Right lobe of liver (tissue), 6 donors: ENCODE results near the gene ADAMTS20. TPM values are rescaled to one million over a fixed set of nuclear protein-coding genes. Genes with fewer than 3 reads are reported as not detected.

Source experiments
- ATAC-seq, 4 donors: fragments of 200-7000 bp; cut with Tn5 transposase; one replicate each; pipeline ENCODE4 v1.9.1; 2020; ENCODE audit warnings: mild to moderate bottlenecking in 4 of 4, moderate library complexity in 4 of 4
- DNase-seq, 3 donors: peaks; one replicate each; pipeline ENCODE4 v3.0.0-alpha.2; 2020
- H3K27ac ChIP-seq, 3 donors: fragments of 200-600 bp; one replicate each; pipeline ENCODE4 v1.8.0; 2022
- H3K27me3 ChIP-seq, 2 donors: fragments of 200-600 bp; one replicate each; pipeline ENCODE4 v1.8.0; 2022
- H3K36me3 ChIP-seq, 4 donors: fragments of 200-600 bp; sonication (generic) in 1 of 4; one replicate each; pipeline versions ENCODE4 v1.5.1 to v1.8.0; 2017 to 2022; ENCODE audit warnings: control low read depth in 1 of 4
- H3K4me1 ChIP-seq, 4 donors: fragments of 200-600 bp; sonication (generic) in 1 of 4; one replicate each; pipeline versions ENCODE4 v1.5.1 to v1.8.0; 2017 to 2022; ENCODE audit warnings: control low read depth in 1 of 4
- H3K4me3 ChIP-seq, 3 donors: fragments of 200-600 bp; one replicate each; pipeline ENCODE4 v1.8.0; 2022
- H3K9me3 ChIP-seq, 4 donors: fragments of 200-600 bp; sonication (generic) in 1 of 4; one replicate each; pipeline versions ENCODE4 v1.5.1 to v1.8.0; 2017 to 2022; ENCODE audit warnings: control low read depth in 1 of 4
- CTCF ChIP-seq, 4 donors: fragments of 200-600 bp in 3 of 4; fragments of 450-650 bp in 1 of 4; IDR thresholded peaks; one replicate each; pipeline versions ENCODE4 v1.5.1 to v1.8.0; 2016 to 2022; ENCODE audit warnings: antibody characterized with exemption in 4 of 4, mild to moderate bottlenecking in 2 of 4
- POLR2A ChIP-seq: fragments of 450-650 bp; IDR thresholded peaks from one replicate; pipeline ENCODE4 v1.6.1; 2017; ENCODE audit warnings: antibody characterized with exemption, mild to moderate bottlenecking
- WGBS: methylation state at CpG from one replicate; pipeline ENCODE4 v1.1.6; 2018; ENCODE audit warnings: low coverage, low lambda C conversion rate; ENCODE audit not compliant: insufficient coverage; ENCODE audit errors: missing lambda C conversion rate; 5-methylcytosine and 5-hydroxymethylcytosine counted together
- intact Hi-C, 2 donors: fragments of 100-400 bp; cut with DNase I; formaldehyde crosslinking; loops; one replicate each; pipeline versions ENCODE4 v1.11.2 to v1.14.1; 2022
- total RNA-seq, 6 experiments: library from RNA; depleted of rRNA in 2 of 6; stranded (reverse); fragments of >200 nt in 2 of 6; fragmentation: NEBNext Ultra II Directional in 3 of 6; extraction: Animal tissue kit (Norgen Biotek cat#: 25700) in 3 of 6; gene quantifications; one replicate each; pipeline versions ENCODE4 v1.1.0 to v1.2.4, GENCODE V29; 2016 to 2023
- donor health status: DM: no; HTN: yes; CAD: no.
- donor health status: DM: no; HTN: no; CAD: no.
- donor health status: DM: no; HTN: no; CAD: no.
- donor health status: DM: no; HTN: yes; CAD: no.
- donor health status: DM: no; HTN: yes; CAD: no.

The ADAMTS20 gene
- total RNA-seq, 6 experiments from 2014 or later: not detected

- intact Hi-C loops: no loop called here
- WGBS: 82% methylated on average over 3 of the region's 3 CpGs
- no peak for ATAC-seq
Measured at GRCh38 chr12:43425361-43425760, 126.6 kb downstream of the ADAMTS20 start.

GRCh38 chr12:43416981-43417380 is 135.0 kb downstream of the ADAMTS20 start:
- no peaks in the 10 kb centered on the region for H3K9me3 ChIP-seq
- no peak for ATAC-seq
- H3K4me1 ChIP-seq: no peaks in the 10 kb centered on the region
- no peaks in the 10 kb centered on the region for H3K27me3 ChIP-seq
- intact Hi-C loops: no loop called here
- no peak for DNase-seq
- no peak overlapping the region for H3K27ac ChIP-seq
- H3K36me3 ChIP-seq: no peaks in the 10 kb centered on the region
- H3K4me3 ChIP-seq: no peak overlapping the region
- TF ChIP-seq POLR2A: no peak
- TF ChIP-seq CTCF (IDR thresholded peaks at IDR 0.05): no peak

More at GRCh38 chr12:43425361-43425760, 126.6 kb downstream of the ADAMTS20 start:
- H3K27ac ChIP-seq: no peak overlapping the region
- no peak for TF ChIP-seq POLR2A
- no peak for TF ChIP-seq CTCF (IDR thresholded peaks at IDR 0.05)
- no peak overlapping the region for H3K4me3 ChIP-seq
- no peaks in the 10 kb centered on the region for H3K4me1 ChIP-seq
- no peaks in the 10 kb centered on the region for H3K27me3 ChIP-seq
- no peaks in the 10 kb centered on the region for H3K9me3 ChIP-seq
- DNase-seq: no peak
- no peaks in the 10 kb centered on the region for H3K36me3 ChIP-seq

GRCh38 chr12:43407816-43408645 is 144.0 kb downstream of the ADAMTS20 start:
- intact Hi-C loops: no loop called here
- H3K27me3 ChIP-seq: no peaks in the 10 kb centered on the region
- ATAC-seq (no peak), DNase-seq (no peak)
- WGBS: 47% methylated on average over 1 of the region's 1 CpG
- H3K9me3 ChIP-seq: no peaks in the 10 kb centered on the region
- H3K4me3 ChIP-seq: no peak overlapping the region
- TF ChIP-seq POLR2A (no peak), CTCF (IDR thresholded peaks at IDR 0.05) (no peak)
- H3K36me3 ChIP-seq: no peaks in the 10 kb centered on the region
- no peaks in the 10 kb centered on the region for H3K4me1 ChIP-seq
- H3K27ac ChIP-seq: no peak overlapping the region

GRCh38 chr12:43406801-43407200 is 145.2 kb downstream of the ADAMTS20 start:
- H3K9me3 ChIP-seq: no peaks in the 10 kb centered on the region
- intact Hi-C loops: no loop called here
- H3K4me3 ChIP-seq: no peak overlapping the region
- H3K4me1 ChIP-seq: no peaks in the 10 kb centered on the region
- H3K36me3 ChIP-seq: no peaks in the 10 kb centered on the region
- no peak for DNase-seq
- no peak for TF ChIP-seq POLR2A
- no peak for TF ChIP-seq CTCF (IDR thresholded peaks at IDR 0.05)
- ATAC-seq: no peak
- no peak overlapping the region for H3K27ac ChIP-seq
- 69% methylated on average over 1 of the region's 1 CpG for WGBS
- H3K27me3 ChIP-seq: no peaks in the 10 kb centered on the region
